HEK293T (cell line): ENCODE data around the gene LST1.

Experiments
- ARNT ChIP-seq: fragments of 450-650 bp; IDR thresholded peaks from 2 replicates; pipeline ENCODE4 v1.6.1; 2017; ENCODE audit warnings: mild to moderate bottlenecking
- LEF1 ChIP-seq: fragments of 450-650 bp; IDR thresholded peaks from 2 replicates; pipeline ENCODE4 v1.6.1; 2017; ENCODE audit warnings: mild to moderate bottlenecking, borderline replicate concordance
- NFRKB ChIP-seq: fragments of 450-650 bp; IDR thresholded peaks from 2 replicates; pipeline ENCODE4 v1.6.1; 2016; ENCODE audit warnings: mild to moderate bottlenecking, moderate library complexity

DNA sequence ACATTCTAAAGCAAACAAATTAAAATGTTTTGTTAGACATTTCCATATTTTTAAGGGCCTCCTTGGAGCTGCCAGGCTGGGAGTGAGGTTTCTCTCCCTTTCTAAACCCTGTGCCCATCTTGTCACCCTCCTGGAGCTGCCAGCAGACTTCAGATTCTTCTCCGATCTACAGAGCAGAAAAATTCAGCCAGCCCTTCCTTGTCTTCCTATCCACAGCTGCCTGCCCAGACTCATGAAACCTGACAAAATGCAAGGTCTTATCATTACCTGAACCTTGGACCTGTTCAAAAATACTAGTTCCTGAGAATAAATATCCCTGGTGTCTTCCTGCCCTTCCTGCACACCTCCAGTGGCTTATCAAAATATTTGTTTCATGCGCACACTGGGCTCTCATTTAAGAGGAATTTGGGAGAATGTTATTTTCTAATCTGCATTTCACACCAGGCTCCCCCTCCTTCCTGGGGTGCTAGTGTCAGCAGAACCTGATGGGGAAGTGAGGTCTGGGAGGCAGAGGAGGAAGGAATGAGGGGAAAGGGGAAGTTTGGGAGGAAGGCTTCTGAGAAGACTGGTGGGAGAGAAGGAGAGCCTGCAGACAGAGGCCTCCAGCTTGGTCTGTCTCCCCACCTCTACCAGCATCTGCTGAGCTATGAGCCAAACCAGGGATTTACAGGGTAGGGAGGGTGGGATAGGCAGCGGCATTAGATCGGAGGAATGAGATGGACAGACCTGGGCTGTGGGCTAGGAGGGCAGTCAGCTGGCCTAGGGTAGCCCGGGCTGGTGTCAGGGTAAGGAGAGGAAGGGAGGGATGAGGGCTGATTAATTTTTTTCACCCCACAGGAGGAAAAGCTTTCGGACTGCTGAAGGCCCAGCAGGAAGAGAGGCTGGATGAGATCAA is 28.9 kb downstream of the LST1 start, which contains the start of gene AIF1:
- TF ChIP-seq ARNT, result no peak
- TF ChIP-seq LEF1, result no peak
- TF ChIP-seq NFRKB, result no peak
